Activated CD4-positive, alpha-beta T cell treated with anti-CD3 and anti-CD28 coated beads, Interleukin-2, Interleukin-6, amounts not matched to agents 100 ng/mL and 50 ng/mL, durations not matched to agents 16 hours and 8 hours (primary cell): Measurements from ENCODE around the gene SPAM1.
"Not testable (repeated sequence)": the region's sequence is repeated elsewhere in the genome, so short reads cannot be mapped to it uniquely, and the experiment has no call there.

ENCODE experiments used
- DNase-seq: peaks from one replicate; pipeline ENCODE4 v3.0.0-alpha.2; 2020

SPAM1 gene, protein sequence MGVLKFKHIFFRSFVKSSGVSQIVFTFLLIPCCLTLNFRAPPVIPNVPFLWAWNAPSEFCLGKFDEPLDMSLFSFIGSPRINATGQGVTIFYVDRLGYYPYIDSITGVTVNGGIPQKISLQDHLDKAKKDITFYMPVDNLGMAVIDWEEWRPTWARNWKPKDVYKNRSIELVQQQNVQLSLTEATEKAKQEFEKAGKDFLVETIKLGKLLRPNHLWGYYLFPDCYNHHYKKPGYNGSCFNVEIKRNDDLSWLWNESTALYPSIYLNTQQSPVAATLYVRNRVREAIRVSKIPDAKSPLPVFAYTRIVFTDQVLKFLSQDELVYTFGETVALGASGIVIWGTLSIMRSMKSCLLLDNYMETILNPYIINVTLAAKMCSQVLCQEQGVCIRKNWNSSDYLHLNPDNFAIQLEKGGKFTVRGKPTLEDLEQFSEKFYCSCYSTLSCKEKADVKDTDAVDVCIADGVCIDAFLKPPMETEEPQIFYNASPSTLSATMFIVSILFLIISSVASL

DNA sequence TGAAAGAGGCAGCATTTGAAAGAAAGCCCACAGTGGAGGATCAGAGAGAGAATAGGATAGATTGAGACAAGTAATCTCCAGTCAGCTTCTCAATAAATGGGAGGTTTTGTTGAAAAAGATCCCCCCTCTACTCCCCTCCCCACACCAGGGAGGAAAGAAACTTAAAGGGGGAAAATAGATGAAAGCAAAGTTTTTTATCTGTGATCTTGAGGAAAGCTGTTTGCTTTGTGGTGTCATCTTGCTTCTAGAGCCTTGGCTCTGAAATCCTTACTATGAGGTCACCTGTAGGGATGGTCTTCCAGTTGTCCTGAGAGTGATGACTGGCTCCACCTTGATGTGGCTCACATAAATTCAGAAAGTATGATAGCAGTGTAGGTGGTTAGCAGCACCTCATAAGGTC, at the start of gene SPAM1:
Gene SPAM1, plus strand, starts transcription at position 301 of the 400 bp plus-strand sequence. CDS start 28,330 bp downstream, outside the sequence.
- no peak for DNase-seq

DNA sequence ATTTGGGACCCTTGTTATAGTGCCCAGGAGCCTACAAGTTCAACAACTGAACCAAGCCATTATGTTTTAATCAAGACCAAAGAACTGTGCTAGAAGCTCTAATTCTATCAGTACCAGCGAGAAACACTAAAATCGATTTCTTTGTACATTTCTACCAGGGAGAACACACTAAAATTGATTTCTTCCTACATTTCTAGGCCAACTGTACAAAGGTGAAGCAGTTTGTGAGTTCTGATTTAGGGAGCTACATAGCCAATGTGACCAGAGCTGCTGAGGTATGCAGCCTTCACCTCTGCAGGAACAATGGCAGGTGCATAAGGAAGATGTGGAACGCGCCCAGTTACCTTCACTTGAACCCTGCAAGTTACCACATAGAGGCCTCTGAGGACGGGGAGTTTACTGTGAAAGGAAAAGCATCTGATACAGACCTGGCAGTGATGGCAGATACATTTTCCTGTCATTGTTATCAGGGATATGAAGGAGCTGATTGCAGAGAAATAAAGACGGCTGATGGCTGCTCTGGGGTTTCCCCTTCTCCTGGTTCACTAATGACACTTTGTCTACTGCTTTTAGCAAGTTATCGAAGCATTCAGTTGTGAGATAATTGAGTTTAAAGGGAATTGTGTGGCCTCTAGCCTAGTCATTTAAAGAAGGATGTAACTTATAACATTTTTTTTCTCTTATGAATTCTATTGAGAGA, 48.3 kb upstream of the SPAM1 start:
- no peak for DNase-seq

DNA sequence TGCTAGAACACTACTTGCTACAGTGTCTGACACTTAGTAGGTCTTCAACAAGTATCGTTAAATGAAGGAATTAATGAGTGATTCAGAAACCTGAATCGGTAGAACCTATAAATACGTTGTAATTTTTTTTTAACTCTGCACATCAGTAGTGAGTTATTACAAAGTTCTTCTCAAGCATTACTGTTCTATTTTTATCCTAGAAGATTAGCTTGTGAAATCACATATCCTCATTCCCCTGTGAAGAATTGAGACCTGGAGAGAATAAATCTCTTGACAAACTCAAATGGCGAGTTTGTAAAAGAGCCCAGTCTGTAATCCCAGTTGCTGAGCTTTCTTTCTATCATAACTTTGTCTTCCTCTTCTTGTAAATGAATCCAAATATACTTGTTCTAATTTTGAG, 45.4 kb upstream of the SPAM1 start:
- DNase-seq, result no peak

DNA sequence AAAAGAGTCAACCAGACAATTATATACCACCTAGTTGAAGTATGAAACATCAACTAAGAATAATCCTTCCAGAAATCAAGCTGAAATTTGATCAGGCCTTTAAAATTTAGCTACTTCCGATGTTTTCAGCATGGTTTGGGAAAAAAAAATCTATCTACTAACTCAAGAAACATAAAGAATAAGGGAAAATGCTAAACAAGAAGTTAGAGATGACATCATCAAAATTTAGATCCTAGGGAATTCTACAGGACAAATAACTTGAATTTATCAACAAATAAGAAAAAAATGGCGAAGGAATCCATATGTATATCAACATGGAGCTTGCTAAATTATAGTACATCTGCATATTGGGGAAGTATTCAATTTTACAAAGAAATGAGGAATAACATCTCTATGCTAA, 43.7 kb upstream of the SPAM1 start:
- no peak for DNase-seq

DNA sequence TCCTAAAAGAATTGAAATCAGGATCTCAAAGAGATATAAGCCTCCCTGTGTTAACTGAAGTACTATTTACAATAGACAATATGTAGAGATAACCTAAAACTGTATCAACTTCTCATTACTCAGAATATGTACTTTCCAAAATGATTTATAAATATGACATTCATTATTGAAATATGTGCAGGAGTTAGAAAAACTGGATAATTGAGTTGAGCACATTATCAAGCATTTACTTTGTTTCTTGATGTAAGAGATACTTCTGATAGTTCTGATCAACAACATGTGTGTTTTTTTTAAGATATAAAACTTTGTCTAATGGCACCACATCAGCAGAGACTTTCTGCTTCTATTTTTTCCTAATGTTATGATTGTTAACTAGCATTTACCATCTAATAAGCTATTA, 41.9 kb upstream of the SPAM1 start:
- no peak for DNase-seq

DNA sequence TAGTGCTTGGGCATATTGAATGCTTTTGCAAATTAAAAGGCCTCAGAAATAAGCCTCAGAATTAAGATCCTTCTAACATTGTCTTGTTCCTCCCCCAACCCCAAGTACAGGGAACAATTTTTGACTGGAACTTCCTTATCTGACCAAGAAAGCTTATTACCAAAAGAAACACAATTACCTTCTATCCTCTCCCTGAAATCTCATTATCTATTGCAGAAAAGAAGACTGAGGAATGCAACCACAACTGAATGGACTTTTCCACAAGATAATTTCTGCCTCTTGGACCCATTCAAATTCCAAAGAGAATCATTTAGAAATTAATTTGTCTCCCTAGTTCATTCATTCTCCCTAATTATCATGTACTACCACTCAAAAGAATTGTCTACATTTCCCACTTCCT, 36.8 kb upstream of the SPAM1 start:
- DNase-seq, result no peak

DNA sequence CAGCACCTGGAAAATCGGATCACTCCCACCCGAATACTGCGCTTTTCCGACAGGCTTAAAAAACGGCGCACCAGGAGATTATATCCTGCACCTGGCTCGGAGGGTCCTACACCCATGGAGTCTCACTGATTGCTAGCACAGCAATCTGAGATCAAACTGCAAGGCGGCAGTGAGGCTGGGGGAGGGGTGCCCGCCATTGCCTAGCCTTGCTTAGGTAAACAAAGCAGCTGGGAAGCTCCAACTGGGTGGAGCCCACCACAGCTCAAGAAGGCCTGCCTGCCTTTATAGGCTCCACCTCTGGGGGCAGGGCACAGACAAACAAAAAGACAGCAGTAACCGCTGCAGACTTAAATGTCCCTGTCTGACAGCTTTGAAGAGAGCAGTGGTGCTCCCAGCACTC, 30.3 kb upstream of the SPAM1 start:
- not testable (repeated sequence) for DNase-seq

DNA sequence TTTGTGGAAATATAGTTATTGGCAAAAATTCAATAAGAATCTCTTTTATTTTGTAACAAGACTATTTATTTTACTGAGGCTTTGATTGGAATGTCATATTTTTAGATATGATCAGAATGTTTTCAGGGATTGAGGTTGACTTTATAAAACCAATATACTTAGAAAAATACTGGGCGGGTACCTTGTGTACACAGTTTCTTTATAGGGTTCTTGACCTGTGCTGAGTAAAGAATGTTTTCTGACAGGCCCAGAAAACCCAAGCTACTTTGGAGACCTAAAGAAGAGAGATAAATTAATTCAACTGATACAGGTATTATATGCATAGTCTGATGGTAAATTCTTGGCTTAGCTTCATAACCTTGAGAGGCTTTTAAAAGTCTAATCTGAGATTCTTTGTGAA, 23.9 kb upstream of the SPAM1 start:
- DNase-seq, result no peak

DNA sequence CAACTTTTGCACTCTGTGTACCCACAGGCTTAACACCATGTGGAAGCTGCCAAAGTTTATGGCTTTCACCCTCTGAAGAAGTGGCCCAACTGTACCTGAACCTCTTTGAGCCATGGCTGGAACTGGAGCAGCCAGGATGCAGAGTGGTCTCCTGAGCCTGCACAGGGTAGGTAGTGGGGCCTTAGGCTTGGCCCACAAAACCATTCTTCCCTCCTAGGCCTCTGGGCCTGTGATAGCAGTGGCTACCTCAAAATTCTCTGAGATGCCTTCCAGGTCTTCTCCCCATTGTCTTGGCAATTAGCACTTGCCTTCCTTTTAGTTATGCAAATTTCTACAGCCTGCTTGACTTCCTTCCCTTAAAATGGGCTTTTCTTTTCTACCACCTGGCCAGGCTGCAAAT, 19.3 kb upstream of the SPAM1 start:
- DNase-seq, result no peak

DNA sequence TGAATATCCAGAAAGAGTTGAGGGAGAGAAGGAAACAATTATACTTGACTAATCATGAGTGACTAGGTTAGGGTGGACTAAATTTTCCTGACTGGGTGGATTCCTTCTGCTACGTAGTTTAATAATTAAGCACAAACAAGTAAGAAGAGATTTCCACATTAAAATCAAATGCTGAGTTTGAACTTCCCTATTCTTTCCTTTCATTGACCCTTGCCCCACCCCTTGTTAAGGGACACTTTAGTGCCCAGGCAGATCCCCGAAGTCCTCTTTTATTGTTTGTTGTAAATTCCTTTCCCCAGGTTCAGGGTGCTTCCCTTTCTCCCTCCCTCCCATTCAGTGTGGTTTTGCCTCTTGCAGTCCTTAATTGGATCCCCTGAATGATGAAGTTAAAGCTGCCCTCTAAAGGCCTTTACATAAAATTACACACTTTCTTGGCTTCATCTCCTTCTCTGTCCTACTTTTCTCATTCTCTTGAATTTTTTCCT, 8.8 kb upstream of the SPAM1 start:
- DNase-seq, result no peak

DNA sequence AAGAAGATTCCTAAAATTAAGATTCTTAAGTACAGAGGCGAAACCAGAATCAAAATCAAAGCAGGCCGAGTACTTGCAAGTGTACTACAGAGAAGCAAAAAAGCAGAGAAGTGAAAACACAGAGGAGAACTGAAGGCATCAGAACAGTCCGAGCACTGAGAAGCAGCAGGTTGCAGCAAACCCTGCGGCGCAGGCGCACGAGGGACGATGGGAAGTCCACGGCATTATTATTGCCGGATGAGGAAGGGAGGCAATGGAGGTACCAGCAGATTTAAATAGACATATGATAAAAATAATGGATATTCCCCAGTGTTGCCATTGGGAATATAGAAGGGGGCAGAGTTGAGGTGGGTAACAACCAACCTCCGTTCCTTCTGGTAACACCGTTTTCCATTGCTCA, 7.2 kb upstream of the SPAM1 start:
- DNase-seq, result no peak

DNA sequence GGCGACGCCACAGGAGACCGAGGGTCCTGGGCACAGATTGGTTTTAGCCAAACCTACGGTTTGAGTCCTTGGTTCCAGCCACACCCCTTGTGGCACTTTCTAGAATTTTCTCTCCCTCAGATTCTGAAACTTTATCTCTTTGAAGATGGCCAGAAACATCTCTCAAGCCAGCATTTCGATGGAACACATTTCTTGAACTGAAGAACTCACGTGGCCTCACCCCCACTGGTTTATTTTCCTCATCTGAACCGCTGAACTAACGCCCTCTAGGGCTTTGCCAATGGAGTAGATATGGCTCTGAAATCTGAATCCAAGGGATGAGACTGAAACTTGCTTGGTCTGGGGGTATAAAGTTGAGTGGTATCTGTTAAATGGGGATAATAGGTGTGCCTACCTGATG, 6.7 kb upstream of the SPAM1 start:
- no peak for DNase-seq

DNA sequence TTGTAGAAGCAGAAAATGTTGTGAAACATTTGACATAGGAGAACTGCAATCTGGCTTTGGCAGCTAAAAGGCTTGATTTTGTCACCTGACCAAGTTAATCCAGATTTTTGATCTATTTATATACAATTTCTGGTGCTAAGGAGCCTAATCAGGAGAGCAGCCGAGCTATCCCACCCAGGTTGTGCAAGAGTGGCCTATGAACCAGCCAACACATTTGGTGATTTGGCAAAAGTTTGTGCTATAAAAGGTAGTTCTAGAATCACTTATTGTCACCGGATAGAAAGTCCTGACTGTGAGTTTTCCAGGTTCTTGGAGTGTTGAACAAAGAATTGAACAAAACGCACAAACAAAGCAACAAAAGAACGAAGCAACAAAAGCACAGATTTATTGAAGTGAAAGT, 1.4 kb upstream of the SPAM1 start:
- no peak for DNase-seq

DNA sequence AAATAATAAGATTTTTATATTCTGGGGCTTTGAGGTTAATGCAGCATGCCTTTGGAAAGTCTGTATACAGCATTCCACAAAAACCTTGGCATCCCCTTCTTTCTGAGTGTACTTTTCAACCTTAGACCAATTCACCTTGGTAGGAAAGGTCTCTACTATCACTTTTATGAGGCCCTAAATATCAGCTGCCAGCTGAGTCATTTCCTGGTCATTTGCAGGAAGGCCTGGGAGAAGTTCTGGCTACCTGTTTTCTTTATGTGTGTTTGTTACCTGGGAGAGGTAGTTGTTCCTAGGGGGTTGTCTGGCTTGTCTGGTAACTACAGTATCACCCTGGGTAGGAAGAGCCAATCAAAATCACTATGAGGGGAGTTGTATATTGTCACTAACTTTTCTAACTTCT, 4.1 kb downstream of the SPAM1 start:
- no peak for DNase-seq

DNA sequence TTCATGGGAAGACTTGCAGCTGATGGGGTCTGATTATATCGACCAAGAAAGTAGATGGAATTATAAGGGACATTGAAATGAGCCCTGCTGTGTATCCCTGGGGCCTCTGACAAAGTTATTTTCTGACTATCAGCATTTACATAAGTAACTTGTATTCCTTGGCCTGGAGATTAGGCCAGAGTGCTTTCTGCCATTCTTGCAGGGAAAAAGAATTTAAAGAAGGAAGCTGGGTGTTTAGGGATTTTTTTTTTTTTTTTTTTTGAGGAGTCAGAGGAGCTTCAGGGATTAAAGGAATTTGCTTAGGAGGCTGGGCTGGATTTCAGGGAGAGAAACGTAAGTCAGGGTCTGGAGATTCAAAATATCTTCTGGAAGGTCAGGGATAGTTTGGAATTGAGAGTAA, 4.6 kb downstream of the SPAM1 start:
- no peak for DNase-seq

DNA sequence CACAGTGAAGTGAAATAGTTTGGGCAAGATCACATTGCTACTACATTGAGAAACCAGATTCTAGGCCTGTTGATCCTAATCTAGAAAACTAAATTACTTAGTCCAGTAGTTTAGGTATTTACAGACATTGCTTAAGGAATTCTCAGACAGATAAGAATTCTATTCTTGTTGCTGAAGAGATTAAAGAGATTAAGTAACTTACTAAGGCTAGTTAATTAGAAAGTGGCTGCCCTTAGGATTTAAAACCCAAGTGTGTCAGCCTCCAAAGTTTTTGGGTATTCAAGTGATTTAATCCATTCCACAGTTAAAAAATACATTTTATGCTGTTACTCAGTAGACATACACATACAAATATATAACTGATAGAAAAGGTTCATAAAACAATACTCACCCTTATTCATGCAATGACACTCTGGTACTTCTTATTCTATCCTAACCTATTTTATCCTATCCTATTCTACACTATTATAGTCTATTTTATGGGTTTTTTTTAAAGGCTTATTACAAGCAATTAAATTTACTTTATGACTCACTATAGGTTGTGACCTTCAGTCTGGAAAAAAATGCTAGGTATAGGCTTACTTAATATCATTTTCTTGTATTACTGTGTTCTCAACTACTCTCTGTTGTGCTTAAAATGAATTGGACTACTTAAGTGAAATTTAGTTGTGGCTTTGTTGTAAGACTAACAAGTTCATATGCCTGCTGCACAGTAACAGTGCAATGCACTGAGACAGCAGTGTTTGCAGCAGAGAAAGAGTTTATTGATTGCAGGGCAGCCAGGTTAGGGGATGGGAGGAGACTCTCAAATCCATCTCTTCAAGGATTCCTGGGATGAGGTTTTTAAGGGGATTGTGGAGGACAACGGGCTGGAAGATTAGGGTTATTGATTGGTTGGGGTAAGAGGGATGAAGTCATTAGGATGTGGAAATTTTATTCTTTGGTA, 10.7 kb downstream of the SPAM1 start:
- no peak for DNase-seq

DNA sequence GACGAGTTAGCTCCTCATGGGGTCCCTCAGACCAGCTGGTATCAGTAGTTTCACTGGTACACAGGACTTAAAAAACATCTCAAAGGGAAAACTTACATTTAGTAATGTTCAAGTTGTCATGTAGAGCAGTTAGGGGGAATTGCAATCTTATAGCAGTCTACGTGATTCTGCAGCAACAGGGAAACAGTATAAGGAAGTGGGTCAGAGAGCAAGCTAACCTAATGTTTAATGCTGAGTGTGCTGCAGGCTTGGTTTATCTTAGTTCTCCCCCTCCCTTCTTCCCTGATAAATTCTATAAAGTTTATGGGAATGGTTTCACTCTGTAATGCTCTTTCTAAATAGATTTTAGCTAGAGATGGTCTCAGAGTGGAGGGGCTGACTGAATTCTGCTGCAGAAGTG, 11.3 kb downstream of the SPAM1 start:
- DNase-seq, result no peak

DNA sequence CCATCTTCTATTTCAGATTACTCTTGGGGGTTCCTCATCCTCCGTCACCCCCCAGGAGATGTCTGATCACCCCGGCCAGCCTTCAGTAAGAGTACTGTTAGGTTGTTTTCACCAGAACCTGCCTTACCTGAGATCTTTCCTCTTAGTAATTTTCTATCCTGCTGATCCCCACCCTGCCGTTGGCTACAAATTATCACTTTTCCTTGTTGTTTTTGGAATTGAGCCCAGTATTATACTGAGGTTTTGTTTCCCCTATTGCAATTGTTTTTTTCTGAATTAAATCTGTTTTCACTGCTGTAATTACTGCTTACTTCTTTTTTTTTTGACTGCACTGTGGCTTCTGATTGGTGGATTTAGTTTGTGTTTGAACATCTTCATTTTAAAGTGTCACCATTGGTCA, 14.7 kb downstream of the SPAM1 start:
- DNase-seq, result no peak

DNA sequence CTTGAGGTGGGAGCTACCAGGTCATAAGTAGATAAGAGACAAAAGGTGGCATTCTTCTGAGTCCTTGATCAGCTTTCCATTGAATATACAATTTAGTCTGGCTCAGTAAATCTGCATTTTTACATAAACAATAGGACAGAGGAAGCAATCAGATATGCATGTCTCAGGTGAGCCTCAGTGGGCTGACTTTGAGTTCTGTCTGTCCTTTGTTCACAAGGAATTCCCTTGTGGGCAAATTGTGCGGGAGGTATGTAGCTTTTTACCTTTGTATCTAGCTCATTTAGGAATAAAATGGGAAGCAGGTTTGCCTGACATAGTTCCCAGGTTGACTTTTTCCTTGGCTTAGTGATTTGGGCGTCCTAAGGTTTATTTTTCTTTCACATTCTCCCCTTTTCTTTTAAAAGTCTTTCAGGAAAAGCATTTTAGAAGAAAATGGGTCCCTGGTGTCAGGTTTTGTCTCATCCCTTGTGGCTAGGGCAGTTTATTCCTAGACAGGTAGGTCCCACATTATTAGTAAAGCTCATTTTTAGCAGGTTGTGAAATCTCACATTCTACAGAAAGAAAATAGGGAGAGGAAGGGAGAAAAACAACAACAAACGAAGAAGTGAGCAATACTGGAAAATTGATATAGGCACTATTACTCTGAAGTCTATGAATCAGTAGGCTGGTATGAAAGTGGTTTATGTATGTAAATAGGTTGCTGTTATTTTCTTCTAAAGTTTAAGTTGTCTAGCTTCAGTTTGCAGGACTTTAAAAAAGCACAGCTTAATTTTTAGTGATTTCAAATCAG, 16.5 kb downstream of the SPAM1 start:
- DNase-seq, result no peak

DNA sequence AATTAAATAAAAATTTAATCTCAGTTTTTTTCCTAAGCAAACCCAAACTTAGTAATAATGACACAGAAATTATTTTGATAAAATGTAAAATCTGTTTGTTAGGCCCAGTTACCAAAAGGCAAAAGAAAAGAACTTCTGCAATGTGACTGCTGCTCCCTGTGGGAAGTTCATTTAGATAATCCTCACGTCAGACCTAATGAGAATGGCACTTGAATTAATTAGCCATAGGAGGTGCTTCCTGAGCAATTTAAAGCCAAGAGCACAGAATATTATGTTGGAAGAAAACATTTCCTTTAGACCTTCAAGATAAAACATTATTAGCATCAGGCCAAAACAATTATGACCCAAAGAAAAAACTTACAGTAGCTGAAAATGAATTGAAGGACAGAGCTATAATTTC, 19.4 kb downstream of the SPAM1 start:
- no peak for DNase-seq

DNA sequence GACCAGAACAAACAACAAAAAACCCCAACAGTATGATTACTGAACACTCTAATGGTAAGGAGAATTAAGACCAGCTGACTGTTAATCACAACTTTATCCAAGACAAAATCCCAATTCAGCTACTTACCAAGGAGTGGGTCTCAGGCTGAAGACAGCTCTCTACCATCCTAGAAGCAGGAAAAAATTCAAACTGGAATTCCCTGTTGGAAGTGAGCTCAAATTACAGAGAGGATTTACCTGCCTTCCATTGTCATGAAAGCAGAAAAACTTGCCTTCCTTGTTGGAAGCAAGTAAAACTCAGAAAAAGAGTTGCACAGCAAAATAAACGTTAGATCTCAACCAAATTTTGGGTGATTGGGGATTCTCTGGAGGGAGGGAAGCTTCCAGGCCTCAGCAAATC, 20.9 kb downstream of the SPAM1 start:
- no peak for DNase-seq

DNA sequence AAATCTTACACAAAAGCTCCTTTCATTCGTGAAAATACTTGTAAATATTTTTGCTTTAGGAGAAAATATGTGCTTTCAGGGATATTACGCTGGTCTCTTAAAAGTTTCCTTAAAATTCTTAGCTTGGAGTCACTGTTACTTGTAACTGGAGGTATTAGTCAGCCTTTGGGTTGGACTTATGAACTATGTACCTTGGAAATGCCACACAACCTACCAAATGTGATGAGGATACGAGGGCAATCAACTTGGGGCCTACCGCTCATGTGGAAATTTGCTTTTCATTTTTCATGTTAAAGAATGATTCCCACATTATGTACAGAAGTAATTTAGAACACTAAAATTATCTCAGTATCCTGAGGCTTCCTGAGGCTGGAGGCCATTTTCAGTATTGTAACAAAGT, 23.1 kb downstream of the SPAM1 start:
- DNase-seq, result no peak
